Neural progenitor cell (in vitro differentiated cells): ENCODE measurements around the gene SAP30L. TPM values are rescaled to one million over a fixed set of nuclear protein-coding genes. Genes with fewer than 3 reads are reported as not detected.

Source experiments
- DNase-seq: peaks from one replicate; pipeline ENCODE4 v3.0.0-alpha.2; 2016; ENCODE audit warnings: low spot score
- H2AFZ ChIP-seq: fragments of 200-600 bp; sonication (generic); replicated peaks from 2 replicates; pipeline ENCODE4 v1.6.1; 2016; ENCODE audit warnings: antibody characterized with exemption
- H3F3A ChIP-seq: fragments of 200-600 bp; sonication (generic); 2 replicates; pipeline ENCODE4 v1.6.1; 2016; ENCODE audit warnings: antibody characterized with exemption, low read depth
- H3K27ac ChIP-seq: fragments of 200-600 bp; sonication (generic); 2 replicates; pipeline ENCODE4 v1.5.1; 2016; ENCODE audit warnings: mild to moderate bottlenecking
- H3K27me3 ChIP-seq: fragments of 200-600 bp; sonication (generic); 2 replicates; pipeline ENCODE4 v1.6.1; 2016; ENCODE audit warnings: mild to moderate bottlenecking, moderate library complexity
- H3K36me3 ChIP-seq: fragments of 200-600 bp; sonication (generic); 2 replicates; pipeline ENCODE4 v1.5.1; 2016
- H3K4me1 ChIP-seq: fragments of 200-600 bp; sonication (generic); 2 replicates; pipeline ENCODE4 v1.6.1; 2016; ENCODE audit warnings: mixed run types
- H3K4me2 ChIP-seq: fragments of 200-600 bp; sonication (generic); 2 replicates; pipeline ENCODE4 v1.6.1; 2016
- H3K4me3 ChIP-seq: fragments of 200-600 bp; sonication (generic); 2 replicates; pipeline ENCODE4 v1.5.1; 2016
- H3K79me2 ChIP-seq: fragments of 200-600 bp; sonication (generic); 2 replicates; pipeline ENCODE4 v1.6.1; 2016; ENCODE audit warnings: low read depth
- H3K9ac ChIP-seq: fragments of 200-600 bp; sonication (generic); 2 replicates; pipeline ENCODE4 v1.6.1; 2016
- H3K9me3 ChIP-seq: fragments of 200-600 bp; sonication (generic); 2 replicates; pipeline ENCODE4 v1.5.1; 2016; ENCODE audit warnings: low read depth
- H4K20me1 ChIP-seq: fragments of 200-600 bp; sonication (generic); 2 replicates; pipeline ENCODE4 v1.6.1; 2016; ENCODE audit warnings: low read depth
- H3K27ac Mint-ChIP-seq: 3 replicates; pipeline ENCODE4 v1.8.0; 2021; ENCODE audit warnings: mixed read lengths
- H3K27me3 Mint-ChIP-seq: 2 replicates; pipeline ENCODE4 v1.8.0; 2022; ENCODE audit warnings: low read depth, mild to moderate bottlenecking, inconsistent platforms, moderate library complexity, mixed read lengths; ENCODE audit not compliant: insufficient read depth
- H3K36me3 Mint-ChIP-seq: 3 replicates; pipeline ENCODE4 v1.8.0; 2021; ENCODE audit warnings: mixed read lengths
- H3K4me1 Mint-ChIP-seq: 3 replicates; pipeline ENCODE4 v1.8.0; 2021; ENCODE audit warnings: mixed read lengths
- H3K4me3 Mint-ChIP-seq: 3 replicates; pipeline ENCODE4 v1.8.0; 2021; ENCODE audit warnings: mild to moderate bottlenecking, moderate library complexity, mixed read lengths
- H3K9me3 Mint-ChIP-seq: 3 replicates; pipeline ENCODE4 v1.8.0; 2020; ENCODE audit warnings: mixed read lengths
- EZH2 ChIP-seq: fragments of 200-600 bp; sonication (generic); IDR thresholded peaks from 2 replicates; pipeline ENCODE4 v1.6.1; 2017; ENCODE audit warnings: antibody characterized with exemption, mild to moderate bottlenecking, moderate library complexity
- EZH2phosphoT487 ChIP-seq: fragments of 200-600 bp; sonication (generic); IDR thresholded peaks from 2 replicates; pipeline ENCODE4 v1.6.1; 2017; ENCODE audit warnings: antibody characterized with exemption
- total RNA-seq: library from RNA; depleted of rRNA; stranded (reverse); fragments of >200 nt; gene quantifications from 2 replicates; pipeline ENCODE4 v1.2.3, GENCODE V29; 2015; ENCODE audit warnings: low replicate concordance
- TF ChIP-seq, protein P1 (sequence below): fragments of 200-600 bp; sonication (generic); IDR thresholded peaks from 2 replicates; pipeline ENCODE4 v1.5.1; 2017; ENCODE audit warnings: antibody characterized with exemption, mild to moderate bottlenecking

SAP30L gene
- total RNA-seq, 1 donor from 2014 or later: 13.2 TPM

DNA sequence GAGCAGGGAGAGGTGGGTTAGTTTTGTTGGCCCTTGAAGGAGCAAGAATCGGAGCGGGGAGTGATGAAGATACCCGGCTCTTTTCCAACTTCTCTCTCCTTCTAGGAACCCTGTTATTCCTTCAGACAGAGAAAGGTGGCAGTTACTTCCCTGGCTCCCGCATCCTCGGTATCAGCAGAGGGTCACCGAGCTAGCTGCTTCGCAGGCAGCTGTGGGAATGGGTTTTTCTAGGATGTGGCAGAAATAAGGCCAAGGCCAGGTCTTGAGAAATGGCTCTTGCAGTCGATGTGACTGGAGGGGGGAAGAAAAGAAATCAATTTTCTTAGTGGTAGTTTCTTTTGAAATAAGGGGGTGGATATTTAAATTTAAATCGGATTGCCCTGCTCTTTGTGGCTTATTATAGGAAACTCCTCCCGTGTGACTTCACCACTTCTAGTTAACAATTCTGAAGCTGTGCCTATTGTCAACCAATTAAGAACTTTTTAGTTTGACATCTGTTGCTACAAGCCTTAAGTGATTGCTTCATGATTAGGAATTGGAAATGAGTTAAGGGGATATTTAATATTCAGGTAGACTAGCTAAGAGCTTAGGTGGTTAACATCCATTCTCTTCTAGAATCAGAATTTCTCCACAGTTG lies 1.4 kb downstream of the SAP30L start:
- Histone ChIP-seq H3K9ac (peak overlapping the region; percentile 66), H3K9me3 (no peaks in the 10 kb centered on the region), H4K20me1 (peaks cover 46% of the 10 kb centered on the region), H3K4me2 (peak overlapping the region; percentile 96), H3F3A (peaks cover 16% of the 10 kb centered on the region), H3K27ac (no peak overlapping the region), H3K79me2 (peaks cover 45% of the 10 kb centered on the region), H3K27me3 (peaks cover 5% of the 10 kb centered on the region), H3K4me3 (peak overlapping the region; percentile 77), H3K4me1 (peaks cover 11% of the 10 kb centered on the region), H2AFZ (peak overlapping the region; percentile 85), H3K36me3 (no peaks in the 10 kb centered on the region)
- Mint-ChIP-seq H3K27ac (no peak overlapping the region), H3K27me3 (peaks cover 2% of the 10 kb centered on the region), H3K9me3 (no peaks in the 10 kb centered on the region), H3K36me3 (peaks cover 10% of the 10 kb centered on the region), H3K4me1 (peaks cover 24% of the 10 kb centered on the region), H3K4me3 (peak overlapping the region; percentile 97)
- TF ChIP-seq EZH2phosphoT487: no peak
- no peak for TF ChIP-seq EZH2
- TF ChIP-seq, protein P1, sequence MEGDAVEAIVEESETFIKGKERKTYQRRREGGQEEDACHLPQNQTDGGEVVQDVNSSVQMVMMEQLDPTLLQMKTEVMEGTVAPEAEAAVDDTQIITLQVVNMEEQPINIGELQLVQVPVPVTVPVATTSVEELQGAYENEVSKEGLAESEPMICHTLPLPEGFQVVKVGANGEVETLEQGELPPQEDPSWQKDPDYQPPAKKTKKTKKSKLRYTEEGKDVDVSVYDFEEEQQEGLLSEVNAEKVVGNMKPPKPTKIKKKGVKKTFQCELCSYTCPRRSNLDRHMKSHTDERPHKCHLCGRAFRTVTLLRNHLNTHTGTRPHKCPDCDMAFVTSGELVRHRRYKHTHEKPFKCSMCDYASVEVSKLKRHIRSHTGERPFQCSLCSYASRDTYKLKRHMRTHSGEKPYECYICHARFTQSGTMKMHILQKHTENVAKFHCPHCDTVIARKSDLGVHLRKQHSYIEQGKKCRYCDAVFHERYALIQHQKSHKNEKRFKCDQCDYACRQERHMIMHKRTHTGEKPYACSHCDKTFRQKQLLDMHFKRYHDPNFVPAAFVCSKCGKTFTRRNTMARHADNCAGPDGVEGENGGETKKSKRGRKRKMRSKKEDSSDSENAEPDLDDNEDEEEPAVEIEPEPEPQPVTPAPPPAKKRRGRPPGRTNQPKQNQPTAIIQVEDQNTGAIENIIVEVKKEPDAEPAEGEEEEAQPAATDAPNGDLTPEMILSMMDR: no peak
- no peak for DNase-seq

DNA sequence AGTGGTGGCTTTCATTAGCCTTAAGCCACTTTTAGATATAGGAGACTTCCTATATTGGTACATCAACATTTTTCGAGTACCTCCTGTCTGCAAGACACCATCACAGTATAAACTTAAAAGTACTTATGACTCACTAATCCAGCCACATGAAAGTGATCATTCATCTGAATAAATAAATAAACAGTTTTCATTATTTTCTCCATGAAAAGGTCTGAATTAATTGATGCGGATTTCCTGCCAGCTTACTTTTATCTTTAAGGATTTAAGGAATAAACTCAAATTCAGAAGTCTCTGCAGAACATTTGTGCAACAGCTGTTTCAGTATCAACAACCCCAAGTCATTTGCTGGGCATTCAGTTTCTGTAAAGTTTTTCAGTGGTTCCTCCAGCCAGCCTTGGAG lies 4.0 kb downstream of the SAP30L start:
- H3K79me2 ChIP-seq: peaks cover 36% of the 10 kb centered on the region
- DNase-seq: no peak

DNA sequence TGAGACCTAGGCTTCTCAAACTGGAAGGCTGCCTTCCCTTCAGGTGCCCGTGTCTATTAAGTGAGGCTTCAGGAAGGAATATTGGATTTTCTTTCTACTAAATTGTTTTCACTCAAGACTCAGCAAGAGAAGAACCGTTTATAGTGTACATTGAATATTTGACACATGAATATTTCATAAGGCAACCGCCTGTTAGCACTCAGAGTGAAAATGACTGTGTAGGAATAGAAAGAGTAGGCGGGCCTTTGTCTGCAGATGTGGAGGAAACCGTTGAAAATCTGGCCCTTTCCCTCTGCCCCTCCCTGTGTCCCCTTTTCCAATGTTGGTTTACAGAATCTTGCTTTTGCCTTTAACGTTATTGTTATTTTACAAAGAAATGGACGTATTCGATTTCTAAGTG lies 6.2 kb downstream of the SAP30L start:
- Mint-ChIP-seq H3K4me3 (no peak overlapping the region), H3K4me1 (peaks cover 16% of the 10 kb centered on the region), H3K36me3 (peaks cover 33% of the 10 kb centered on the region), H3K27me3 (peaks cover 2% of the 10 kb centered on the region), H3K27ac (peak overlapping the region; percentile 85), H3K9me3 (no peaks in the 10 kb centered on the region)
- H3K4me1 ChIP-seq: peaks cover 6% of the 10 kb centered on the region
- H3F3A ChIP-seq: peaks cover 7% of the 10 kb centered on the region
- H3K9me3 ChIP-seq: no peaks in the 10 kb centered on the region
- H3K36me3 ChIP-seq: peaks cover under 1% of the 10 kb centered on the region
- no peak overlapping the region for H3K4me3 ChIP-seq
- no peak overlapping the region for H3K4me2 ChIP-seq
- no peak for DNase-seq
- H4K20me1 ChIP-seq: peaks cover 37% of the 10 kb centered on the region
- no peak overlapping the region for H3K27ac ChIP-seq
- peaks cover 5% of the 10 kb centered on the region for H3K27me3 ChIP-seq
- TF ChIP-seq, protein P1: no peak
- H3K79me2 ChIP-seq: peaks cover 25% of the 10 kb centered on the region
- H2AFZ ChIP-seq: no peak overlapping the region
- H3K9ac ChIP-seq: no peak overlapping the region

More for the DNA sequence above, 4.0 kb downstream of the SAP30L start:
- no peaks in the 10 kb centered on the region for H3K9me3 ChIP-seq
- no peaks in the 10 kb centered on the region for H3K36me3 ChIP-seq
- TF ChIP-seq EZH2 (no peak), EZH2phosphoT487 (no peak)
- TF ChIP-seq, protein P1: no peak
- H3K27ac ChIP-seq: no peak overlapping the region
- no peak overlapping the region for H3K4me2 ChIP-seq
- Mint-ChIP-seq H3K4me1 (peaks cover 20% of the 10 kb centered on the region), H3K27me3 (peaks cover 4% of the 10 kb centered on the region), H3K9me3 (no peaks in the 10 kb centered on the region), H3K27ac (no peak overlapping the region), H3K4me3 (no peak overlapping the region), H3K36me3 (peaks cover 21% of the 10 kb centered on the region)
- no peak overlapping the region for H2AFZ ChIP-seq
- H4K20me1 ChIP-seq: peaks cover 46% of the 10 kb centered on the region
- H3K4me1 ChIP-seq: peaks cover 6% of the 10 kb centered on the region
- peaks cover 5% of the 10 kb centered on the region for H3K27me3 ChIP-seq
- H3F3A ChIP-seq: peaks cover 16% of the 10 kb centered on the region
- H3K4me3 ChIP-seq: no peak overlapping the region
- H3K9ac ChIP-seq: no peak overlapping the region
